8988T (cell line): Measurements from ENCODE around the gene PPARG.
A peak's percentile ranks its signal among the peaks of the same experiment; 100 is the strongest.
"Not testable (repeated sequence)": the region's sequence is repeated elsewhere in the genome, so short reads cannot be mapped to it uniquely, and the experiment has no call there.

Experiments used
- DNase-seq: peaks from one replicate; pipeline ENCODE4 v3.0.0; 2011

The PPARG gene

DNA sequence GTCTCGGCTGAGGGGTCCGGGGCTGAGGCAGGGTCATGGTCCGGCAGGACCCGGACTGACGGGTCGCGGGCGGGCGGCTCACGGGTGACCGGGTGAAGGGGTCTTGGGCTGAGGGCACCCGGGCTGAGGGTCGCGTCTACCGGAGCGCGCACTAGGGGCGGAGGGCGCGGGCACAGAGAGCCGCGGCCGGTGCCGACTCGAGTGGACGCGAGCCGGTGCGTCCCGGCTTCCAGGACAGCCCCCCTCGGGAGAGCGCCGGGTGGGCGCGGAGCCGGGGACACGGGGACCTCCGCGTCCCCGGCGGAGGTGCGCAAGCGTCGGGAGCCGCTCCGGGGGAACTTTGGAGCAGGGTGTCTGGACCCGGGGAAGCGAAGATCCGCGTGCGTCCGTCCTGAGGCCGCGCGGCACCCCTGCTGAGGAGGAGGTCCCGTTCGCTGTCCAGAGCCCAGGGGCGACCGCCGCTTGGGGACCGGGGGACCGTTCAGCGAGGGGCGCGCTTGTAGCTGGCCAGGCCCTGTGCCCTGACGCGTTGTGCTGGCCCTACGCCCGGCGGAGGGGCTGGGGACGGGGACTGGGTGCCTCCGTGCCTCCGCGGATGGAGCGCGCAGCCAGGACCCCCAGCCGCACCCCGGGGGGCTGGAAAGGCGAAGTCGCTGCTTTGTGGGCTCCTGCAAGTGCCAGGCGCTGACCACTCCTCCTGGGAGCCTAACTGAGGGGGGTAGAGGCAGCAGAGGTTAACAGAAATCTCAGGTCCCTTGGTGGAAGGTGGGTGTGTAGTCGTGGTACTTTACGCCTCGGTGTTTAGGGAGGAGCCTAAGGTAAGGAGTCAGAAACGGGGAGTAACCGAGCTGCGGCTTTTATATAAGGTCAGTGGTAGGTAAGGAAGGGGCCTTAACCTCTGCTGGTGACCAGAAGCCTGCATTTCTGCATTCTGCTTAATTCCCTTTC lies at the start of gene PPARG:
TSS of gene PPARG (plus strand) at position 889 of the 948 bp plus-strand sequence. CDS start 90,642 bp downstream, outside the sequence.
- peak; percentile 38 for DNase-seq

DNA sequence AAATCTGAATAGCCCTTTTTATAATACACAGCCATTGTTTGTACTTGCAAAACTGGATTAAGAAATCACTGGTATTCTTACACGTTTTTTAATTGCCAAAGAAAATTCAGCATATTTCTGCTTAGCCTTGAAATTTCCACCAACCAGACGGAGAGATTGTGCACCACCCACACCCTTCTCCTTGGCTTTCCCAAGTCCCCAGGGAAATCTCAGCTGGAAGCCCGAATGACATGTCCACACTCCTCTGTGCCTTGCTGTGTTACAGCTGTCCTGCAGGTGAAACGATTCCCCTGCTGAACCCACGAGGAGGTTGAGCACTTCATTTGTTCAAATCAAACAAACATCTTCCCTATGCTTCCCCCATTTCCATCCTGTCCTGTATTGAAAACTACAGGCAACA lies 49.6 kb upstream of the PPARG start:
- no peak for DNase-seq

DNA sequence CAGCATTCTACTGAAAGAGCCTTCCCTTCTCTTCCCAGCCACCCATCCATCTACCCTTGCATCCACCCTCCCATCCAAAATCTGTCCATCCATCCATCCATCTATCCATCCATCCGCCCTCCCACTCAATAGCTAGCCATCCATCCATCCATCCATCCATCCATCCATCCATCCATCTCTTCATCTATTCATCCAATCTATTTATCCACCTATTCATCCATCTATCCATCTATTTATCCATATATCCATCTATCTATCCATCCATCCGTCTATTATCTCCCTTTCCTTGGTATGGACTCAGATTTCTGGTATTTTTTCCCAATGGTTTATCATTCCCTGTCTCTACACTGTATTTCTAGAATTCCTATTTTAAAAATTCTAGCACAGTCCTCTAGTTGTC lies 46.1 kb upstream of the PPARG start:
- DNase-seq: no peak

DNA sequence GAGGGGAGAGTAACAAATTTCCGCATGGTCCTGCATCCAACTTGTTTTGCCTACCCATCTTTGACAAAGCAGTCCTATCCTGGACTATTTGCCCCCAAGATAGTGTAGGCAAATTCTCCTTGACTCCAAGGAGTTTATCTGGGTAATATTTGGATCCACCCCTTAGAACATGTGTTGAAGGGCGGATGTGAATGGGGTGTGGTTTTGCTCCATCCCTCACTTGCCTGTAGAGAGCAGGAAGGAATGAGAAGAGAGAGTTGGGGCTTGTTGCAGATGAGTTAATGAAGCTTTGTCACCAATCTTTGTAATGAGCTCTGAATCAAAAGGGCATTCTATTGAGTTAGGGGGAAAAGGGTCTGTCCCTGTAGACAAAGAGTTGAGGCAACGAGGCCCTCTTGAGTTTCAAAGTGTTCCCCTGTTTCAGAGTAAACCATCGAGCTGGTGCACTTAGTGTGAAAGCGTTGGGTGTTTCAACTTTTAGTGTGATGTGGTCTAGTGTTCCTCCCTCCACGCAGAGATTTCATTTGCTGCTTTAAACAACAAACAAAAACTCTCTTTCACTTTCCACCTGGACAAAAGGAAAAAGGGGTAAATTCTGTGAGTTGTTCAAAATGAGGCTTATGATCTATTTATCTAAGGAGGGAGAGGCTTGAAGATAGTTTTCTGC lies 42.2 kb upstream of the PPARG start:
- no peak for DNase-seq

DNA sequence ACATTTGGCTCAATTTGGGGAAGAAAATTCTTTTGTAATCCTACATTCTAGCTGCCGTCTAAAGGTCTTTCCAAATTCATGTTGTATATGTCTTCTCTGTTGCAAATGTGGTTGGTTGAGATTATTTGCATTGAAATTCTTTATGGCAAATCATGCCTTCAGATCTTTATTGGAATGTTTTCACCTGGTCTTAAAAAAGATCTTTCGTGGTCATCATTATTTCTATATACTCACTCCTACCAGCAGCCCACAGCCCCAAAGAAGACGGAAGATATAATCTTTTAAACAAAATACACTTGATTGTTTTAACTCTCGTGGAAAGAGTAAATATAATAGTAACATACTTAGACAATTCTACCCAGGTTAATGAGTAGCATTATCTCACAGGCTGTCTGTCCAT lies 41.5 kb upstream of the PPARG start:
- DNase-seq: no peak

GRCh38 chr3:12249519-12249918 lies 39.4 kb upstream of the PPARG start:
- DNase-seq: no peak

GRCh38 chr3:12252889-12253288 lies 36.0 kb upstream of the PPARG start:
- DNase-seq: no peak

DNA sequence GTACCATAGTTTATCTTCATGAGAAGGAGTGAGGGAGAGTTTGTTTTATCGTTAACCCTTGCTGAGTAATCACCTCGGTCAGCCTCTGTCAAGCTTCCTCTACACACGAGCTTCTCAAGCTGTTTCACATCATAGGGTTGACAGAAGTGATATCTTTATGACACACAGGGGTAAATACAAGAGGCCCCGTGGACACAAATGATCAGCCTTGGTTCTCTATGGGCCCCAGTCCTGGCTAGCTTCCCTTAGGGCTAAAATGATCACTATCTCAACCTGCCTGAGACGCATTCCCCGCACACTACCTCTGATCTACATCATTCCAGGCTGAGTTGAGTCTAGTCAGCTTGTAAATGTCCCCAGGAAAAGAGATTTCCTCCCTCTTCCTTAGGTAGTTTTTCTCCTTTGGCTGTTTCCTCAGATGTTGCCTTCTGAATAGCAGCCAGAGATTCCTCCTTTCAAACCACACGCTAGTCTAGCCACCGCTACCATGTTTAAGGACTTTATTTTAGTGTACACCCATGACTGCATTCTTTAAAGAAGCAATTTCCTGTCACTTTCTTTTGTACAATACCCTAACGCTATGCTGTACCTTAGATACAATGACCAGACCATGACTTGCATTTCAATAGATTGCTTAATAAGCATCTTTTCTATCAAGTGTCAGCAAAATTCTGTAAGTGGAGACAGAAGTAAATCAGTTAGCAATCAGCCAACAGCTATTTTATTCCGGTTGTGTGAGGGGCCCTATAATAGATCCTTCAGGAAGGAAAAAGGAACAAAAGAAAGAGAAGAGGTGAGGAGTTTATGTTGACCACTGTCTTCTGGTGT lies 35.1 kb upstream of the PPARG start:
- DNase-seq: no peak

DNA sequence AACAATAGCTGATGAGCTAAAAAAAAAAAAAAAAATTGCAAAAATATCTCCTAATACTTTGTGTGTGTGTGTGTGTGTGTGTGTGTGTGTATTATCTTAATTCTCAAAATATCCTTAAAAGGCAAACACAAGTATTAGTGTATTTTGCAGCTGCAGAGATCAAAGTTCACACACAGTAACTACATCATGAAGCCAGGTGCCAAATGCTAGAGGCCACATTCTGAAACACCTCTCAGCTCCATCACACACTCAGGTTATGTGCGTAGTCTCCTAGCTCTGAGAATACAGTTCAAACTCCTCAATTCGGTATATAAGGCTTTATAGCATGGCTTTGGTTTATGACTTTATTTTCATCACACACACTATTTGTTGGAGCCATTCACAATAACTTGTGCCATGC lies 33.5 kb upstream of the PPARG start:
- DNase-seq: no peak

DNA sequence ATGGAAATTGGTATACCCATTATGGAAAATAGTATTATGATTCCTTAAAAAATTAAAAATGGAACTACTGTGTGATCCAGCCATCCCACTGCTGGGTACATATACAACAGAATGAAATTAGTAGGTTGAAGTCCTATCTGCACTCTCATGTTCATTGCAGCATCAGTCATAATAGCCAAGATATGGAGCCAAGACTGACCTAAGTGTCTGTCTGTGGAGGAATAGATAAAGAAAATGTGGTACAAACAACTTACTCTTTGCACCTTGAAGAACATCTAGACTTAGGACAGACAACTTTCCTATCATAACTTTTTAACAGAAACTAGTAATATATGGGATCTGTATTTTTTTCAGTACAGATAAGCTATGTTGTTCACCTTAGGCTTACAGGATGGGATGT lies 30.0 kb upstream of the PPARG start:
- DNase-seq: no peak

DNA sequence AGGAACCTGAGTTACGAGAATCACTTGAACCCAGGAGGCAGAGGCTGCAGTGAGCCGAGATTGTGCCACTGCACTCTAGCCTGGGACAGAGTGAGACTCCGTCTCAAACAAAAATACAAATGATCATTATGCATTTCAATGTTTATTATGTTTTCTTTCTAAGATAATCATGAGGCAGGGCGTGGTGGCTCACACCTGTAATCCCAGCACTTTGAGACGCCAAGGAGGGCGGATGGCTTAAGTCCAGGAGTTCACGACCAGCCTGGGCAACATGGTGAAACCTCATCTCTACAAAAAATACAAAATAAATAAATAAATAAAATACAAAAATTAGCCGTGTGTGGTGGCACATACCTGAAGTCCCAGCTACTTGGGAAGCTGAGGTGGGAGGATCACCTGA lies 26.7 kb upstream of the PPARG start:
- DNase-seq: not testable (repeated sequence)

GRCh38 chr3:12265508-12265907 lies 23.4 kb upstream of the PPARG start:
- no peak for DNase-seq

DNA sequence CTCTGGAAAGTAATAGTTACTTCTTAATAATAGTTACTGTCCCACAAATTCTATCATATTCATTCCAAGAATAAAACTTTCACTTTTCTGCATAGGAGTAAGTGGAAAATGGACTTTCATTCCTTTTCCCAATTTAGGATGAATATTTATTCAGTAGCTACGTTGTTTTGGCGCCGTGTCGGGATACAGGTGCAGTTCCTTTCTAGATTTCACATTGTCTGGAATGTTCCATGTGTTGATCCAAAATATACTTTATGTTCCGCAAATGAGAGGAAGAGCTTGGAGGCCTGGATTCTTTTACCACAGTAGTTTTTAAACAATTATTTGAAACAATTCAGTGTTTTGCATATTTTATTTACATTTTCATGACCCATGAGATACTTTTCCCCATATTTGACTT lies 22.8 kb upstream of the PPARG start:
- DNase-seq: no peak

- no peak for DNase-seq
Observed at GRCh38 chr3:12267376-12268030, 21.4 kb upstream of the PPARG start.

DNA sequence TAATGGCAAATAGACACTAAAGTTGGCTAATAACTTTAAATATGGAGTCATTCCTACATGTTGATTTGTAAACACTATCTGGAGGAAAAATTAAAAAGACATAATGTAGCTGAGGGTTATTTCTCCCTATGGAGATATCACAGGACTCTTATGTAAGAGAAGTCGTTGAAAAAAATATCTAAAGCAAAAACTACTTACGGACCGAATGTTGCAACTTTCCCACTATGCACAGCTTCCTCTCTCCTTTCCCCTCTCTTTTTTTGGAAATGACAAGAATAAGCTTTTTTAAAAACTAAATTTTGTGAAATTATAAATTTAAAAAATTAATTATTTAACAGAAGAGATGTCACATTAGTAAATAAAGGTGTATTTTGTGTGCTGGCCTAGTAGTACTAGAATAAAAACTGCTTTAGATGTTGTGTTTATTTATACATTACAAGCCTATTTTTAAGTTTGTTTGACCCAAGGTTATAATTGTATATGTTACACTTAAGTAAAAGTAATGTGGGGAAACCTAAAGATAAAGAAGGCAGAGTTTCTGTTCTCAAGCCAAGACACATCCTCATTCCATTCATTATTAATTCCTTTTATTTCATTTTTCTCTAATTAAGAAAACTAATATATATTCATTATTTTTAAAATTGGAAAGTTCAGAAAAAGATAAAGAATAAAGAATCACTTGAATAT lies 20.7 kb upstream of the PPARG start:
- no peak for DNase-seq

DNA sequence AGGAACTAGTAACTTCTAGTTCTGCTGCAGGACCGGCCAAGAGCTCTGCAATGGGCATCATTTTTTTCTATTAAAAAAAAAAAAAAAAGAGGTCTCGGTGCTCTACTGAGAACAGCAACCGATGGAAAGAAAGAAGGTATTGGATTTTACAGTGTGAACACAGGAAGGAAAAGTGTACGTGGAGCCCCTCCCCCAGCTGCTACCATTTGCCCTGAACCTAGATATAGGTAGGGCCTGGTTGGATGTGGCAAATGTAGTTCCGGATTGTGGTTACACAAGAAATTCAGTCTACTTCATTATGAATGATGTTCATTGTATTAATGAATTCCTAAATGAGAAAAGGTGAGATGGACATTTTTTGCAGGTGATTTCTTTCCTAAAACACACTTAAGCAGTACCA lies 17.9 kb upstream of the PPARG start:
- no peak for DNase-seq

DNA sequence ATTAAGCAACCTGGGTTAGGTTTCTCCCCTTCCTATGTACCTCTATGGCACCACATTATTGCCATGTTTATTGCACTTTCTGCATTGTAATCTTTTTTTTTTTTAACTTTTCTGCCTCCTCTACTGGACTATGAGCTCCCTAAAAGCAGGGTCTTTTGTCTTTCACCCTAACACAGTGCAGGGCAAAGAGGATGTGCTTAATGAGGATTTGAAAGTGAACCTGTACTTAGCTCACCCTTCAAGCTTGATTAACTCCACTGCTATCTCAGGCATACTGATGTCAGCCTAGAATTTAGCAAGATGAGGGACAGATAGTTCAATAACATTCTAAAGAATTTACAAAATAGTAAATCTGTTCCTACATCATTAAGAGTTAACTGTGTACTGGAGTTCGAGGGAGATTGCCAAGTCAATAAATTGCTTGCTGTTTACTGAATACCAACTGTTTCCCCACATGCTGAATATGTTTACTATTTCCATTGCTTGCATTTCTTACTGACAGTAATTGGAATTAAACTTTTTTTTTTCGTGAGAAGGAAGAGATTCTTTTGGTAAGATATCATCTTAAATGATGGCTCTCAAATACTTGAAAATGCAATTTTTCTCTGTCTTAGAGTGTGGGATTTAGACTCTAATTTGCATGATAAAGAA lies 15.7 kb upstream of the PPARG start:
- no peak for DNase-seq

DNA sequence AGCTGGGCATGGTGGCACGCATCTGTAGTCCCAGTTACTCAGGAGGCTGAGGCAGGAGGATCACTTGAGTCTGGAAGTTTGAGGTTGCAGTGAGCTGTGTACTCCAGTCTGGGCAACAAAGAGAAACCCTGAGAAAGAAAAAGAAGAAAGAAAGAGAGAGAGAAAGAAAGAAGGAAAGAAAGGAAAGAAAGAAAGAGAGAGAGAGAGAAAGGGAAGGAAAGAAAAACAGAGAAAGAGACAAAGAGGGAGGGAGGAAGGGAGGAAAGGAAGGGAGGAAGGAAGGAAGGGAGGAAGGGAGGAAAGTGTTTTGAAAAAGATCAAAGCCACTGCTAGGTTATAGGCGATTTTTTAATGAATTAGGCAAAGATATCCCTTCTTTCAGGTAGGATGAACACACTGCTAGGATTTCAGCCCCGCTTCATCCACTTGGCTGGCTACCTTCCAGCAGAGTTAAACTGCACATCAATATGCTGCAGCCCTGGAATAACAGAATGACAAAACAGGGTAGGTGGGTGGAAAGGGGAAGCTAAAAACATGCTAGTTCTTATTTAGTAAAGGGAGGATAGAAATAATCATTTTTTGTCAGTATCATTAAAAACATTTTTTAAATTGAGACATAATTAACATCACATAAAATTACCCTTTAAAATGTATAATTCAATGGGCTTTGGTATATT lies 12.8 kb upstream of the PPARG start:
- no peak for DNase-seq

- not testable (repeated sequence) for DNase-seq
Observed at GRCh38 chr3:12276827-12277226, 12.0 kb upstream of the PPARG start.

DNA sequence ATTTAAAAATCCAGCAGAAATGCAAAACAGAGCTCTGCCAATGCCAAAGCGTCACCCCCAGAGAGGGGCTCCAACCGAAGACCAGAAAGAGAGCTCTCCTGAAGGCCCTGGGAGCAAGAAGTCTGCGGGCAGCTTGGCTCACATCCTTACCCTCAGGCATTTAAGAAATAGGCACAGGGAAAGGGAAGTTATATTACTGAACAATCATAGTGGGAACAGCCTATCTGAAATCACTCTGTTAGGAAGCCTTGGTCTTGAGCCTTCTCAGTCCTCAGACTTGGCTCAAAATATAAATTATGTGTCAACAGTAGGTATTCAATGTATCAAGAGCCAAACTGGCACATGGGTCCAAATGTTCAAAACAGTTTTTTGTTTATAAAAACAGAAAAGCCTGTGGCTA lies 10.3 kb upstream of the PPARG start:
- DNase-seq: no peak
